Astrocyte (in vitro differentiated cells and primary cell): Measurements from ENCODE around the gene PSG4.
"Not testable (repeated sequence)": the region's sequence is repeated elsewhere in the genome, so short reads cannot be mapped to it uniquely, and the experiment has no call there.

Experiments used
- EZH2 ChIP-seq: IDR thresholded peaks from 2 replicates; pipeline ENCODE4 v1.6.1; 2012; ENCODE audit warnings: mild to moderate bottlenecking, low read length, inconsistent platforms; ENCODE audit not compliant: insufficient read depth
- TF ChIP-seq, protein P1 (sequence below): IDR thresholded peaks from 2 replicates; pipeline ENCODE4 v1.5.1; 2011; ENCODE audit warnings: low read depth, mild to moderate bottlenecking, inconsistent platforms, low read length, moderate library complexity; ENCODE audit not compliant: insufficient read depth

GRCh38 chr19:43181869-43182771 lies 23.3 kb downstream of the PSG4 start:
- TF ChIP-seq EZH2 = not testable (repeated sequence)
- TF ChIP-seq, protein P1, sequence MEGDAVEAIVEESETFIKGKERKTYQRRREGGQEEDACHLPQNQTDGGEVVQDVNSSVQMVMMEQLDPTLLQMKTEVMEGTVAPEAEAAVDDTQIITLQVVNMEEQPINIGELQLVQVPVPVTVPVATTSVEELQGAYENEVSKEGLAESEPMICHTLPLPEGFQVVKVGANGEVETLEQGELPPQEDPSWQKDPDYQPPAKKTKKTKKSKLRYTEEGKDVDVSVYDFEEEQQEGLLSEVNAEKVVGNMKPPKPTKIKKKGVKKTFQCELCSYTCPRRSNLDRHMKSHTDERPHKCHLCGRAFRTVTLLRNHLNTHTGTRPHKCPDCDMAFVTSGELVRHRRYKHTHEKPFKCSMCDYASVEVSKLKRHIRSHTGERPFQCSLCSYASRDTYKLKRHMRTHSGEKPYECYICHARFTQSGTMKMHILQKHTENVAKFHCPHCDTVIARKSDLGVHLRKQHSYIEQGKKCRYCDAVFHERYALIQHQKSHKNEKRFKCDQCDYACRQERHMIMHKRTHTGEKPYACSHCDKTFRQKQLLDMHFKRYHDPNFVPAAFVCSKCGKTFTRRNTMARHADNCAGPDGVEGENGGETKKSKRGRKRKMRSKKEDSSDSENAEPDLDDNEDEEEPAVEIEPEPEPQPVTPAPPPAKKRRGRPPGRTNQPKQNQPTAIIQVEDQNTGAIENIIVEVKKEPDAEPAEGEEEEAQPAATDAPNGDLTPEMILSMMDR = not testable (repeated sequence)
